HG02870 (cell line): ENCODE measurements around the gene PTPN4.

ENCODE experiments used
- ATAC-seq: cut with Tn5 transposase; IDR thresholded peaks from one replicate; pipeline ENCODE4 v1.9.1; 2021; ENCODE audit warnings: mild to moderate bottlenecking, moderate library complexity; ENCODE audit not compliant: unreplicated experiment

Gene PTPN4

GRCh38 chr2:119759451-119760236 is at the start of gene PTPN4:
TSS of gene PTPN4 (plus strand) at chr2:119759922. CDS start at chr2:119809854, 49,932 bp downstream.
- peak; percentile 92 for ATAC-seq

GRCh38 chr2:119710281-119710680 is 49.4 kb upstream of the PTPN4 start:
- no peak for ATAC-seq

- no peak for ATAC-seq
These were observed 48.4 kb upstream of the PTPN4 start for GRCh38 chr2:119711352-119711751.

GRCh38 chr2:119712571-119712970 is 47.2 kb upstream of the PTPN4 start:
- no peak for ATAC-seq

- ATAC-seq, result no peak
These were observed 45.8 kb upstream of the PTPN4 start for GRCh38 chr2:119713819-119714490.

- no peak for ATAC-seq
These were observed 44.1 kb upstream of the PTPN4 start for GRCh38 chr2:119715409-119716283.

- ATAC-seq, result no peak
These were observed 43.4 kb upstream of the PTPN4 start for GRCh38 chr2:119716284-119716672.

- no peak for ATAC-seq
These were observed 41.0 kb upstream of the PTPN4 start for GRCh38 chr2:119718501-119719260.

- no peak for ATAC-seq
These were observed 40.5 kb upstream of the PTPN4 start for GRCh38 chr2:119719261-119719627.

GRCh38 chr2:119721043-119721442 is 38.7 kb upstream of the PTPN4 start:
- ATAC-seq, result no peak

GRCh38 chr2:119721462-119721861 is 38.3 kb upstream of the PTPN4 start:
- no peak for ATAC-seq

GRCh38 chr2:119721904-119722303 is 37.8 kb upstream of the PTPN4 start:
- no peak for ATAC-seq

GRCh38 chr2:119723186-119723585 is 36.5 kb upstream of the PTPN4 start:
- no peak for ATAC-seq

- ATAC-seq, result no peak
These were observed 35.8 kb upstream of the PTPN4 start for GRCh38 chr2:119723784-119724467.

- ATAC-seq, result no peak
These were observed 34.9 kb upstream of the PTPN4 start for GRCh38 chr2:119724656-119725485.

GRCh38 chr2:119727493-119727892 is 32.2 kb upstream of the PTPN4 start:
- no peak for ATAC-seq

- no peak for ATAC-seq
These were observed 31.3 kb upstream of the PTPN4 start for GRCh38 chr2:119728421-119728820.

- no peak for ATAC-seq
These were observed 29.0 kb upstream of the PTPN4 start for GRCh38 chr2:119730671-119731177.

GRCh38 chr2:119731983-119732382 is 27.7 kb upstream of the PTPN4 start:
- no peak for ATAC-seq
